Transverse colon (tissue), 4 donors: ENCODE data around the gene KCNQ4. TPM values are rescaled to one million over a fixed set of nuclear protein-coding genes. Genes with fewer than 3 reads are reported as not detected.

ENCODE experiments used
- DNase-seq: peaks from one replicate; pipeline ENCODE4 v3.0.0-alpha.2; 2019
- H3K27ac ChIP-seq, 4 donors: fragments of 200-600 bp; sonication (generic); 2 replicates each; pipeline ENCODE4 v1.5.1; 2016 to 2018; ENCODE audit warnings: inconsistent platforms in 4 of 4
- H3K27me3 ChIP-seq: fragments of 200-600 bp; sonication (generic); 2 replicates; pipeline ENCODE4 v1.5.1; 2017; ENCODE audit warnings: inconsistent platforms
- H3K36me3 ChIP-seq, 4 donors: fragments of 200-600 bp; sonication (generic); 2 replicates each; pipeline ENCODE4 v1.5.1; 2017 to 2019; ENCODE audit warnings: inconsistent platforms in 4 of 4
- H3K4me1 ChIP-seq, 4 donors: fragments of 200-600 bp; sonication (generic); 2 replicates each; pipeline ENCODE4 v1.5.1; 2017 to 2020; ENCODE audit warnings: inconsistent platforms in 4 of 4
- H3K4me3 ChIP-seq, 4 donors: fragments of 200-600 bp; sonication (generic); 1 replicate in 1 of 4; 2 replicates in 3 of 4; pipeline versions ENCODE4 v1.5.1 to v1.6.1; 2017 to 2019; ENCODE audit warnings: inconsistent platforms in 4 of 4
- H3K9me3 ChIP-seq, 2 donors: fragments of 200-600 bp; sonication (generic); 2 replicates each; pipeline ENCODE4 v1.5.1; 2017 to 2019; ENCODE audit warnings: inconsistent platforms in 2 of 2
- CTCF ChIP-seq, 5 experiments: fragments of 200-600 bp in 3 of 5; fragments of 450-650 bp in 2 of 5; sonication (generic) in 3 of 5; IDR thresholded peaks; 1 replicate in 2 of 5; 2 replicates in 3 of 5; pipeline ENCODE4 v1.5.1; 2016 to 2017; ENCODE audit warnings: antibody characterized with exemption in 5 of 5, inconsistent platforms in 3 of 5, mild to moderate bottlenecking in 2 of 5, moderate library complexity in 1 of 5
- EP300 ChIP-seq: sonication (generic); formaldehyde crosslinking; IDR thresholded peaks from one replicate; pipeline ENCODE4 v1.6.1; 2017; ENCODE audit warnings: antibody characterized with exemption, low read depth
- POLR2A ChIP-seq: fragments of 450-650 bp; IDR thresholded peaks from one replicate; pipeline ENCODE4 v1.6.1; 2016; ENCODE audit warnings: antibody characterized with exemption, mild to moderate bottlenecking, moderate library complexity
- POLR2AphosphoS5 ChIP-seq, 3 donors: sonication (generic); formaldehyde crosslinking; IDR thresholded peaks; one replicate each; pipeline ENCODE4 v1.6.1; 2016; ENCODE audit warnings: antibody characterized with exemption in 3 of 3
- WGBS, 2 donors: methylation state at CpG; one replicate each; pipeline ENCODE4 v1.1.5; 2018; ENCODE audit warnings: low coverage in 1 of 2; 5-methylcytosine and 5-hydroxymethylcytosine counted together
- in situ Hi-C, 4 donors: fragments of 200-750 bp; cut with MboI; loops; one replicate each; pipeline versions ENCODE4 v1.15.0 to v1.15.1; 2017; ENCODE audit warnings: low sequenced_read_pairs in 3 of 4, low pct_ligation_motif_present in 1 of 4, low pct_unique_long_range_greater_than_20kb in 1 of 4
- intact Hi-C: fragments of 100-400 bp; cut with DNase I; formaldehyde crosslinking; loops from one replicate; pipeline ENCODE4 v1.15.1; 2023; ENCODE audit warnings: low total_unique reads
- total RNA-seq, 4 donors: library from RNA; depleted of rRNA; stranded (reverse); fragments of >200 nt; gene quantifications; one replicate each; pipeline ENCODE4 v1.1.0, GENCODE V29; 2016

The KCNQ4 gene
- total RNA-seq, 4 donors from 2014 or later: 3.1 to 33.7 (median 3.6) TPM

DNA sequence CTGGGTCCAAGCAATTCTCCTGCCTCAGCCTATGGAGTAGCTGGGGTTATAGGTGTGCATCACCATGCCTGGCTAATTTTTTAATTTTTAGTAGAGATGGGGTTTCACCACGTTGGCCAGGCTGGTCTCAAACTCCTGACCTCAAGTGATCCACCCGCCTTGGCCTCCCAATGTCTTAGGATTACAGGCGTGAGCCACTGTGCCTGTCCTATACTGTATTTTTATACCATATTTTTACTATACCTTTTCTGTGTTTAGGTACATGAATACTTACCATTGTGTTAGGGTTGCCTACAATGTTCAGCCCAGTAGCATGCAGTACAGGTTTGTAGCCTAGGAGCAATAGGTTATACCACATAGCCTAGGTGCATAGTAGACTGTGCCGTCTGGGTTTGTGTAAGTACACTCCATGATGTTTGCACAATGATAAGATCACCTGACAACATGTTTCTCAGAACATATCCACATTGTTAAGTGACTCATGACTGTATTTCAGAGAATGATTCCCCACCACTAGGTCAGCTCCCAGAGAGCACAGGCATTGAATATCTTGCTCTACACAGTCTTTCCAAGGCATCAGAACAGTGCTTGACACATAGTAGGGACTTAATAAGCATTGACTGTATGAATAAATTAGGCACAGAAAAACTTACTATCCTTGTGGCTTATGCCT lies 84.6 kb downstream of the KCNQ4 start:
- H3K27ac ChIP-seq: peak overlapping the region; percentile 31 to 78 (median 62)
- intact Hi-C loops: no loop called here
- peaks cover 0 to 16% (median 8%) of the 10 kb centered on the region in 4 donors for H3K4me1 ChIP-seq
- H3K36me3 ChIP-seq: no peaks in the 10 kb centered on the region
- no peaks in the 10 kb centered on the region for H3K27me3 ChIP-seq
- WGBS, 2 donors: 0 to 61% methylated on average over 1 to 4 of the region's 4 CpGs
- in situ Hi-C loops: no loop called here
- H3K9me3 ChIP-seq: no peaks in the 10 kb centered on the region
- peak in 1 of 5 experiments; percentile 17 for TF ChIP-seq CTCF (IDR thresholded peaks at IDR 0.05)
- TF ChIP-seq POLR2AphosphoS5 (IDR thresholded peaks at IDR 0.05): peak in 1 of 3 donors; percentile 38
- no peak for TF ChIP-seq EP300
- no peak for DNase-seq
- H3K4me3 ChIP-seq: no peak overlapping the region

DNA sequence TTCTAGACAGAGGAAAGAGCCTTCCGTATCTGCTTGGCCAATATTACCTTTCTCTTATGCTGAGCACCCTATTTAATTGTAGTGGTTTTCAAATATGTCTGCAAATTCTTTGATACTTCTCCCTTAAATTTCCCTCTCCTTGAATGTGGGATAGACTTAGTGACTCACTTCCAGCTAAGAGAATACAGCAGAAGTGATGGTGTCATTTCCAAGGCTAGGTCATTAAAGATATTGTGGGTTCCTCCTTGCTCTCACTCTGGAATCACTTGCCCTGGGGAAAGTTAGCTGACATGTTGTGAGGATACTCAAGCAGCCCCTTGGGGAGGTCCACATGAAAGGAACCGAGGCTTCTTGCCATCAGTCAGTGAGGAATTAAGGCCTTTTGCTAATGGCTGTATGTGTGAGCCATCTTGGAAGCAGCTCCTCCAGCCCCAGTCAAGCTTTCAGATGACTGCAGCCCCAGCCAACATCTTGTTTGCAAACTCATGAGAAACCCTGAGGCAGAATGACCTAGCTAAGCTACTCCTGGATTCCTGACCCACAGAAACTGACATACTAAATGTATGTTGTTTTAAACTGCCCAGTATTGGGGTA lies 86.6 kb downstream of the KCNQ4 start:
- TF ChIP-seq EP300 (no peak), POLR2AphosphoS5 (IDR thresholded peaks at IDR 0.05) (no peak), POLR2A (no peak), CTCF (IDR thresholded peaks at IDR 0.05) (no peak)
- WGBS, 2 donors: 89 to 91% methylated on average over 1 to 2 of the region's 2 CpGs
- in situ Hi-C loops: no loop called here
- no peak for DNase-seq
- intact Hi-C loops: no loop called here
- Histone ChIP-seq H3K36me3 (no peaks in the 10 kb centered on the region), H3K4me1 (peaks cover 0 to 9% (median 4%) of the 10 kb centered on the region in 4 donors), H3K27me3 (no peaks in the 10 kb centered on the region), H3K4me3 (no peak overlapping the region), H3K27ac (no peak overlapping the region), H3K9me3 (no peaks in the 10 kb centered on the region)

DNA sequence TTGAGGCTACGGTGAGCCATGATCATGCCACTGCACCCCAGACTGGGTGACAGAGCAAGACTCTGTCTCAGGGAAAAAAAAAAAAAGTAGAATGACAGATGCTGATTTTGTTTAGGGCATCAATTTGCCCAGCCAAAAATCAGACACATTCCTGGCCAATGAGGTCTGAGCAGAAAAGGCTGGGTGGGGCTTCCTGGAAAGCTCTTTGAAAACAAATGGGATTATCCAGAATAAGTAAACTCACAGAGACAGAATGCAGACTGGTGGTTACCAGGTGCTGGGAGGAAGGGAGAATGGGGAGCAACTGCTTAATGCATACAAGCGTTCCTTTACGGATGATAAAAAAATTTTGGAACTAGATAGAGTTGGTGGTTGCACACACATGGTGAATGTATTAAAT lies 88.7 kb downstream of the KCNQ4 start:
- Histone ChIP-seq H3K9me3 (no peaks in the 10 kb centered on the region), H3K36me3 (no peaks in the 10 kb centered on the region), H3K4me3 (no peak overlapping the region), H3K27ac (no peak overlapping the region), H3K4me1 (peaks cover 0 to 9% (median 4%) of the 10 kb centered on the region in 4 donors), H3K27me3 (no peaks in the 10 kb centered on the region)
- no peak for DNase-seq
- intact Hi-C loops (no loop called here), in situ Hi-C loops (no loop called here)
- 86% methylated on average over 2 to 3 of the region's 3 CpGs for WGBS, 2 donors
- TF ChIP-seq POLR2A: no peak
- no peak for TF ChIP-seq CTCF (IDR thresholded peaks at IDR 0.05)
- TF ChIP-seq POLR2AphosphoS5 (IDR thresholded peaks at IDR 0.05): no peak
- no peak for TF ChIP-seq EP300

DNA sequence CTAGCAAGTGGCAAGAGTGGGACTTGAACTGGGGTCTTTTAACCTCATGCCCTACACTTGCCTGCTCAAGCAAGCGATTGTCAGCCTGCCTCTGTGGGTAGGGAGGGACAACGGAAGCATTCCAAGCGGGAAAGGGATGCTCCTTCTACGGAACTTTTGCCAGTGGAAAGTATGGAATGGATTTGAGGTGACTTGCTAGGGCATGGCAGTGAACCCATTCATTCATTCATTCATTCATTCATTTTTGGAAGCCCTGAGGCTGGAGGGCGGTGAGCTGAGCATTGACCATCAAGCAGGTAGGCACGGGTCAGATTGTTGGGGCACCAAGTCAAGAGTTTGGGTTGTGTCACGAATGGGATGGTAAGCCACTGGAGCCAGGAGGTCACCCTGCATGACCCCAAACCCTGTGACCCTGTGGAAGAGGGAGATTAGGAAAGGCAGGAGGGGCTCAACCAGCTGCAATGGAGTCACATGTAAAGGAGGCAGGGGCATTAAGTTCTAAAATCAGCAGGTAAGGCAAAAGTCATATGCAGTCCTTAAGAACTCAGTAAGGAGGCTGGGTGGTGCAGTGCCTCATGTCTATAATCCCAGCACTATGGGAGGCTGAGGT lies 90.4 kb downstream of the KCNQ4 start:
- intact Hi-C loops: no loop called here

More for the DNA sequence above, 90.4 kb downstream of the KCNQ4 start:
- H3K27ac ChIP-seq: no peak overlapping the region
- no peaks in the 10 kb centered on the region for H3K27me3 ChIP-seq
- DNase-seq: no peak
- WGBS, 2 donors: 90% methylated on average over 6 of the region's 7 CpGs; no CpG with 5 or more reads in 1 of the 2 donors
- in situ Hi-C loops: no loop called here
- H3K4me1 ChIP-seq: peaks cover 0 to 14% (median 0%) of the 10 kb centered on the region in 4 donors
- H3K9me3 ChIP-seq: no peaks in the 10 kb centered on the region
- no peak overlapping the region for H3K4me3 ChIP-seq
- no peaks in the 10 kb centered on the region for H3K36me3 ChIP-seq
- TF ChIP-seq POLR2A (no peak), POLR2AphosphoS5 (IDR thresholded peaks at IDR 0.05) (no peak), EP300 (no peak), CTCF (IDR thresholded peaks at IDR 0.05) (no peak)
